ENCODE results near the gene QARS1.
A peak's percentile ranks its signal among the peaks of the same experiment; 100 is the strongest.

DNA sequence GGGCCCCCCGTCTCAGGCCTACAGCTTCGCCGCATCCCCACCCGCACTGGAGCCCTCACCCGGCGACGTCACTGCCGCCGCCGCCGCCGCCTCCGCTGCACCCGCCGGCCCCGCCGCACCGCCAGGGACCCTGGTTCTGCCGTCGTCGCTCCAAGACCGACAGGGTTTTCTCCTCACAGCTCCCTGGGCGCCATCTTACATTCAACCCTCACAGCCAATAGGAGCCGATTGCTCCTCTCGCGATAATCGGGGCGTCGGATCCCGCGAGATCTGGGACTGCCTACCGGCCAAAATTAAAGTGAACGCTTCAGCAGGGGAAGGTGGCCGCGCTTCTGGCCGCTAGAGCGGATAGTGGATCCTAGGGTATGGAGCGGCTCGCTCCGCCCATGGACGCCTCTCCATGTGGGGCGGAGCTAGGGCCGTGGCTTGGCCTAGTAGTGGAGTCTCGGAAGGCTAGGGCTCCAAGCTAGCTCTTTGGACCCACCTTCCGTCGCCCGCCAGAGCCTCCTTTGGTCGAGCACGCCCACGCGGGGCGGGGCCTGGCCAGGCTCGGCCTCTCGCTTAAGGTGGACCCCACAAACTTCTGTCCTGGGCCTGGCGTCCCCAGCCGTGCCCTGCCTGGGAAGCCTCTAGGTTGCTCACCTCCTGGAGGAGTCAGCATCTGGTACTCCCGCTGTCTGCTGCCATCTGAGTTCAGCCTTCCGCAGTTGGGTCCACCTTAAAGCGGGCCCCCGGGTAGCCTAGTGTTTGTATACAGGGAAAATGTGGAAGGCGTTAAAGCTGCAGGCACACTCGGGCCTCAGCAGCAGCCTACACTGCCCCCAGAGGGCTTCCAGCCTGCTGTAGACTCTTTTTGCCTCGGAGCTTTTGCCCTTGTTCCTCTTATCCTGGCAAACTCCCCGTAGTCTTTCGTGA is 10.4 kb downstream of the QARS1 start, which contains the start of gene QRICH1:
- TF ChIP-seq CTCF (IDR thresholded peaks at IDR 0.05) (peak; percentile 59), ZFX (IDR thresholded peaks at IDR 0.05; ENCODE audit: borderline replicate concordance) (no peak)
